GM21717 (cell line): ENCODE results near the gene SURF4.

Experiments
- ATAC-seq: cut with Tn5 transposase; IDR thresholded peaks from one replicate; pipeline ENCODE4 v1.9.1; 2021; ENCODE audit warnings: mild to moderate bottlenecking, moderate library complexity; ENCODE audit not compliant: unreplicated experiment

SURF4 gene

DNA sequence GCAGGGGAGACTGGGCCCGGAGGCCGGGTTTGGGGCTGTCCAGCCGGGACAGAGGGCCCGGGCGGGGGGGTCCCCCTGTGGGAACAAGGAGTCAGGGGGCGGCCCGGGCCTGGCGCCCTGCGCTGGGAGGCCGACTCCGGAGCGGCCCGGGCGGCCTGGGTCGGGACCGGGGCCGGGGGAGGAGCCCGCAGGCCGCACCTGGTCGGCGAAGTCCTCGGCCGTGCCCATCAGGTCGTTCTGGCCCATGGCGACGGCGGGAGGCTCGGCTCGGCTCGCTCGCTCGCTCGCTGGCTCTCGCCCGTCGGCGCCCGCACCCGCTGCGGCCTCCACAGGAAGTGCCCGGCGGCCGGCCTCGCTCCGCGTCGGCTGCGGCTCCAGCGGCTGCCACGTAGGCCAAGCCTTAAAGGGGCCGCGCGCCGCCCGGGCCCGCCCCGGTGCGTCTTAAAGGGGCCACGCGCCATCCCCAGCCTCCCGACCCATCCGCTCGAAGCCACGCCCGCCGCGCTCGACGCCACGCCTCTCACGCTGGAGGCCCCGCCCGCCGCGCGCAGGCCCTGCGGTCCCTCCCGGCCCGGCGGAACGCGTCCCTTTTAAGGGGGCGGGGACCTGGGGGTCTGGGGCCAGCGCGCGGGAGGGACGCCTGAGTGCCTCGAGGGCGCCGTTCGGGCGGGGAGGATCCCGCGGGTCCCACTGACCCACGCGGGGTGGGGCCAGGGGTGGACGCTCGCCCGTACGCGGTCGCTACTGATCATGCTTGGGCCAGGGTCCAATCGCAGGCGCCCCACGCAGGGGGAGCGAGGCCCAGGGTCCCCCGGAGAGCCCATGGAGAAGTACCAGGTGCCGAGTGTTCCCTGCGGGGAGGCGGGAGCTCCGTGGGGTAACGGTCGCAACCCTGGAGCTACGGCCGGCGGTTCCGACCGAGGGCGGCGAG is at the start of gene SURF4, which contains the start of gene STKLD1:
TSS of gene SURF4 (minus strand) at position 337 of the 931 bp plus-strand sequence. CDS start at position 246, 91 bp downstream.
TSS of gene STKLD1 (plus strand) at position 643 of the 931 bp plus-strand sequence. CDS start at position 751, 108 bp downstream.
- ATAC-seq: peak; percentile 84

GRCh38 chr9:133425049-133425632 is 49.3 kb upstream of the SURF4 start:
- no peak for ATAC-seq

- ATAC-seq: no peak
Measured at GRCh38 chr9:133424187-133424586, 48.3 kb upstream of the SURF4 start.

- no peak for ATAC-seq
Measured at GRCh38 chr9:133423216-133423615, 47.4 kb upstream of the SURF4 start.

- no peak for ATAC-seq
Measured at GRCh38 chr9:133421615-133422542, 46.0 kb upstream of the SURF4 start, which contains the start of gene ADAMTS13. TSS of gene ADAMTS13 (plus strand) at chr9:133422367. CDS start at chr9:133422444, 77 bp downstream.

DNA sequence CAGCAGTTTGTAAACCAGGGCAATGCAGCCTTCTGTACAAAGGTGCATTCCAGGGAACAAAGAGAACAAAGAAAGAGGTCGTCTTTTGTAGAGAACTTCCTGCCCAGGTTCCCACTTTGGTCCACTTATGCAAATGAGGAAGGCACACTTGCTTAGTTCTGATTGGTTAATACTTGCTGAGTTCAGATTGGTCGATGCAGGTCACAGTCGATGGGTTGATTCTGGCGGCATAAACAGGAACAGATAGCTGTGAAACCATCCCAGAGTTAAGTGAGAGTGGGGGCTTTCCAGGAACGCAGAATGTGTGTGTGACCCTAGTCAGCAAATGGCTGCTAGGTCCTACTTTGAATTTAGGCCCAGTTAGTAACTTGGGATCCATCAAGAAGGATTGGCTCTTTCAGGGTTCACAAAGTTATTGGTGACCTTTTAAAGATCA is 44.5 kb upstream of the SURF4 start:
- ATAC-seq: no peak

- no peak for ATAC-seq
Measured at GRCh38 chr9:133419005-133419404, 43.1 kb upstream of the SURF4 start.

- peak; percentile 71 for ATAC-seq
Measured at GRCh38 chr9:133417541-133418461, 41.9 kb upstream of the SURF4 start, which contains the start of gene REXO4. TSS of gene REXO4 (minus strand) at chr9:133418010. CDS start at chr9:133417844, 166 bp downstream.

DNA sequence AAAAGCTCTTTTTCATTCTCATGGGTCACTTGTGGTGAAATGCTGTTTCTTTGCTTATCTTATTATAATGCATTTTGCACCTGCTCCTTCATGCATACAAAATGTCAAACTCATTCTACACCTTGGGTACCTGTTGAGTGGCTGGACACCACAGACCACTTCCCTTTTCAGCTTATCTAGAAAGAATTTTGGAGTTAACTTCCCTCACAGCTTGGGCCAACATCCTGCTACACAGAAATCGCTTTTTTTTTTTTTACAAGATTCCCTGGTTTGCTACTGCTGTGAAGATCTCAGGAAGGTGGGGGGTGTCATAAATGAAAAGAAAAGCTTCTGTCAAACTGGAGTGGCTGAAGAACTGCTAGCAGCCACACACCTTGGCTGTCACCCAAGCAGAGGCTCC is 39.3 kb upstream of the SURF4 start:
- ATAC-seq: no peak

DNA sequence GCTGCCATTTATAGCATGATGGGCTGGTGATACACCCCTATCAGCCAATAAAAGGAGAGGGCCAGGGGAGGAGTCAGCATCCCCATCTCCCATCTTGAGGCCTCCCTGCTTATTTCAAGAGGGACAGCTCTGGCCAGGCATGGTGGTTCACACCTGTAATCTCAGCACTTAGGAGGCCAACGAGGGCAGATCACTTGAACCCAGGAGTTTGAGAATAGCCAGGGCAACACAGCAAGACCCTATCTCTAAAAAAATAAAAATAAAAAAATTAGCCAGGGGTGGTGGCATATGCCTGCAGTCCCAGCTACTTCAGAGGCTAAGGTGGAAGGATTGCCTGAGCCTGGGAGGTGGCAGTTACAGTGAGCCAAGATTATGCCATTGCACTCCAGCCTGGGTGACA is 32.2 kb upstream of the SURF4 start:
- ATAC-seq: no peak

GRCh38 chr9:133406480-133407307 is 30.8 kb upstream of the SURF4 start:
- no peak for ATAC-seq

DNA sequence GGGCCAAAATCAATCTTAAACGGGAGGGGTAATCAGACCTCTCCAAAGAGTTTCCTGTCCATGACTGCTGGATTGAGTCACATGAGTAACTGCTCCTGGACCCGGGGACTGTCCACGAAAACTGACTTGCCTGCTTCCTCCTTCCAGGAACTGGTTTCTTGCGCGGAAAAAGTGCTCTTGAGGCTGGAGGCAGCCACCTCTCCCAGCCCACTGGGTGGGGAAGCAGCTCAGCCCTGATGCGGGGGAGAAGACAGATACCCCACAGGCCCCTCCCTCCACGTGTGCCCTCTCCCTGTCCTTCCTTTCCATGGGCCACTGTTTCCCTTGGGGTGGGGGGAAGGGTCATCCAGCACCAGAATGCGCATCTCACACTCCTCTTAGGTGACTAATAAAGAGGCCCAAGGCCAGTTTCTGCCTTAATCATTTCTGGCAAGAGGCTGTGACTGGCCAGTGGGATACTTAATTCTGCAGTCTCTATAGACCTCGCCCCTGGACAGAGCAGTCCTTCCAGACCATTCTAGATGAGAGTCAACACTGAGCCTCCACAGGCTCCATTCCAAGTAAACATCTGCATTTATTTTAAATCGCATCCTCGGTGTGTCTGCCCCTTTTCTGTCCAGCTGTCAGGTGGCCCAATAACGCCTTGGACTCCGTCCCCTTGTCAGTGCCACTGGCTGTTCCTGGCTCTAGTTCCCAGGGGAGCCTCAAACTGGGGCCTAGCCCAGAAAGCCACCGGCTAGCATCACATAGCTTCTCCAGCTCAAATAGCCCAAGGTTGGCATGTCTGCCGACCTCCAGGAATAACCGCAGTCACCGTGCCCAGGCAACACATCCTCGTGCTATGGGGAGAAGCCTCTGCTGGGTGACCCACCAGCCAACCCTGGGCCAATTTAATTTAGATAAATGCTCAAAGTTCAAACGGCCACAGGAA is 29.9 kb upstream of the SURF4 start:
- no peak for ATAC-seq

DNA sequence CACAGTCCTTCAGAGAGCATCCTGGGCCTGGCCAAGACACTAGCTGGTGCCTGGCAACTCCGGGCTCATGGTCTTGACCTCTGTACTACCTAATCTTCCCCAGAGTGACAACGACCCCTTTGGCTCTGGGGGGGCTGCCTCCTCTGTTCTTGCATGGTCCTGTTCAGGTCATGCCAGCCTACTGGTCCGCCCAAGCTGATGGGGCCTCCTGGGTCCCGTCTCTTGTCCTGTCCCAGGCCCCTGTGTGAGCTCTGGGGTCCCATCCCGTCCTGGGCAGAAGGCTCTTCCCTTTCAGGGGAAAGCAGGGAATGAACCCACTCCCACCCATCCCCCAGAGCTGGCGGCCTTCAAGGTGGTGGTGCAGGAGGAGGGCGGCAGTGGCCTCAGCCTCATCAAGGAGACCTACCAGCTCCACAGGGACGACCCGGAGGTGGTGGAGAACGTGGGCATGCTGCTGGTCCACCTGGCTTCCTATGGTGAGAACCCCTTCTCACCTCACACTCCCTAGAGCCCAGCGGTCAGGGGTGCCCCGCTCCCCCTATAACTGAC is 28.7 kb upstream of the SURF4 start:
- ATAC-seq: no peak

- no peak for ATAC-seq
Measured at GRCh38 chr9:133403766-133404453, 28.1 kb upstream of the SURF4 start.

GRCh38 chr9:133402689-133403088 is 26.8 kb upstream of the SURF4 start:
- ATAC-seq: no peak

GRCh38 chr9:133401588-133401987 is 25.7 kb upstream of the SURF4 start:
- no peak for ATAC-seq

GRCh38 chr9:133400292-133400691 is 24.4 kb upstream of the SURF4 start:
- ATAC-seq: no peak
